Measurements from ENCODE around the gene KCNQ1.

KCNQ1 gene

DNA sequence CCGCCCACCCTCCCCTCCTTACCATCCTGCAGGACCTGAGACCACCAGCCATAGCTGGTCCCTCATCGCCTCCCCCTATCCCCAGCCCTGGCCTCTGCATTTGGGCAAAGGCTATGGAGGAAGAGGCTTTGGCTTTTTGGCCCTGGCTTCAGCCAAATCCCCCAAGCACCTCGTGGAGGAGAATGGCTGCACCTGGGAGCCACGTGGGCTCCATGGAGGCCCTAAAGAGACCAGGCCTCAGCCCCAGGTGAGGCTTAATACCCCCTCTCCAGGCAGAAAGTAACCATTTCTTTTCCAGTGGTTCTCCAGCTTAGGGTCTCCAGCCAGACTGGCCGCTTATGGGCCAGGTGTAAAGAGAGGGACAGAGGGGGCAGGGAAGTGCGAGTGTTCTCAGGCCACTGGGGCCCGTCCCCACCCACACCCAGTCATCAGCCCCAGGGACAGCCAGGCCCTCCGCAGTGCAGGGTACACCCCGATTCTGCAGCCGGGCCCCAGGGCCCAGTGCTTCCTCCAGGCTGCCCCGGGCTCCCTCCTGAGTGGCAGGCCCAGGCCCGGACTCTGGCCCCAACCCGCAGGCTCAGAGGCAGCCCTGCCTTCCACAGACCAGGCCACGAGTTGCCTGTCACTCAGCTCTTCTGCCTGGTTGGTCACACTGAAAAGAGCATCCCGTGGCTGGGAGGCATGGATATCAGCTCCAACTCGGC is 414.3 kb downstream of the KCNQ1 start:
- no peak for DNase-seq
- no peaks in the 10 kb centered on the region for H3K27me3 ChIP-seq

GRCh38 chr11:2859699-2860037 is 414.9 kb downstream of the KCNQ1 start:
- TF ChIP-seq CTCF (IDR thresholded peaks at IDR 0.05; ENCODE audit: low read depth, low read length) = no peak
- Histone ChIP-seq H3K27me3 (no peaks in the 10 kb centered on the region), H3K4me1 (no peaks in the 10 kb centered on the region), H3K4me3 (ENCODE audit: low read depth, low read length) (no peak overlapping the region), H3K36me3 (no peaks in the 10 kb centered on the region), H3K9me3 (no peaks in the 10 kb centered on the region)
- no peak for DNase-seq

More for the DNA sequence above, 414.3 kb downstream of the KCNQ1 start:
- no peak for TF ChIP-seq CTCF (IDR thresholded peaks at IDR 0.05; ENCODE audit: low read depth, low read length)
- Histone ChIP-seq H3K4me1 (no peaks in the 10 kb centered on the region), H3K9me3 (no peaks in the 10 kb centered on the region), H3K4me3 (ENCODE audit: low read depth, low read length) (no peak overlapping the region), H3K36me3 (no peaks in the 10 kb centered on the region)

DNA sequence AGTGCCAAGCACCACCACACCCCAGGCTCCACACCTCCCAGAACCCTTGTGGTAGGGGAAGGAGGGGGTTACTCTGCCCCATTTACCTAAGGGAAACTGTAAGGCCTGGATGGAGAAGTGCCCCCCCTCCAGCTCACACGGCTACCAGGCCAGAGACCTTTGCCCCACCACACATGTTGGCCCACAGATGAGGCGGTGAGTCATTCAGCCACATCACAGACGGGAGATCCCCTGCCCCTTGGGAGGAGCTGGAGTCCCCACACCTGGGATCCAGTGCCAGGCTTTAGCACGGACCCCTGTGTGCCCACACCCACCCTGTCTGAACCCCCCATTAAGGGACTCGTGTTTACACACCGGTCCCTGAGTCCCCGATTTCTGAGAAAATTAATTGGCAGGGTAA is 415.8 kb downstream of the KCNQ1 start:
- no peaks in the 10 kb centered on the region for H3K36me3 ChIP-seq
- no peak for TF ChIP-seq CTCF (IDR thresholded peaks at IDR 0.05; ENCODE audit: low read depth, low read length)
- no peaks in the 10 kb centered on the region for H3K4me1 ChIP-seq
- no peak for DNase-seq
- no peak overlapping the region for H3K4me3 ChIP-seq (ENCODE audit: low read depth, low read length)
- no peaks in the 10 kb centered on the region for H3K27me3 ChIP-seq
- no peaks in the 10 kb centered on the region for H3K9me3 ChIP-seq

- Histone ChIP-seq H3K9me3 (no peaks in the 10 kb centered on the region), H3K36me3 (no peaks in the 10 kb centered on the region), H3K27me3 (no peaks in the 10 kb centered on the region), H3K4me1 (no peaks in the 10 kb centered on the region), H3K4me3 (ENCODE audit: low read depth, low read length) (no peak overlapping the region)
- TF ChIP-seq CTCF (IDR thresholded peaks at IDR 0.05; ENCODE audit: low read depth, low read length) = no peak
- DNase-seq = no peak
Measured at GRCh38 chr11:2862395-2863275, 417.8 kb downstream of the KCNQ1 start.

DNA sequence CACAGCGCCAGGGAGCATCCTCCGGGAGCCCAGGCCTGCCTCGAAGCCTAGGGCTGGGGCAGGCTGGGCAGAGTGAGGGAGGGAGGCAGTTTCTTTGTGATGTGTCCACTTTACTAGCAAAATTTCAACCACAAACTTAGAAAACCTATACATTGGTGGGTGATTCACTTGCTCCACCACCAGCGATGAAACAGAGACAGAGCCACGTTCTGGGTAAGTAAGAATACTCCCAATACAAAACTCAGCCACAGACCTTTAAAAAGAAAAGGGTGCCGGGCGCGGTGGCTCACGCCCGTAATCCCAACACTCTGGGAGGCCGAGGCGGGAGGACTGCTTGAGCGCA is 418.4 kb downstream of the KCNQ1 start:
- Histone ChIP-seq H3K9me3 (no peaks in the 10 kb centered on the region), H3K4me1 (no peaks in the 10 kb centered on the region), H3K27me3 (no peaks in the 10 kb centered on the region), H3K36me3 (no peaks in the 10 kb centered on the region), H3K4me3 (ENCODE audit: low read depth, low read length) (no peak overlapping the region)
- no peak for DNase-seq
- no peak for TF ChIP-seq CTCF (IDR thresholded peaks at IDR 0.05; ENCODE audit: low read depth, low read length)

DNA sequence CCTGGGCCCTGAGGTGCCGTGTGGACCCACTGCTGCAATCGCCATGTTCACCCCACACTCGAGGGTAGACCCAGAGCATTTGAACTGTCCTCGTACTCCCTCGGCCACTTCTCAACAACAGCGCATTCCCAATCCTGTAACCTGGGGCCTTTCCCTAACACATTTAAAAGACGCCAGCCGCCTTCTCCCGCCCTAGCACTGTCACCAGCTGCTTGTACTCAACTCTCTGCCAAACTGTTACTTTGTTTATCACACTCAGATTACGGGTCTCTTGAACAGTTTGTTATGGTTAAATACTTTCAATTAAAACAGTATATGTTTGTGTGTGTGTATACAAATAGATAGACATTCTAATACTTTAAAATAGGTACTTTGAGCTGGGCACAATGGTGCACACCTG is 420.1 kb downstream of the KCNQ1 start:
- Histone ChIP-seq H3K9me3 (no peaks in the 10 kb centered on the region), H3K36me3 (no peaks in the 10 kb centered on the region), H3K4me3 (ENCODE audit: low read depth, low read length) (no peak overlapping the region), H3K27me3 (no peaks in the 10 kb centered on the region), H3K4me1 (no peaks in the 10 kb centered on the region)
- TF ChIP-seq CTCF (IDR thresholded peaks at IDR 0.05; ENCODE audit: low read depth, low read length) = no peak
- no peak for DNase-seq

All from BE2C (cell line).